ENCODE results near the gene CLSTN2.

GRCh38 chr3:140006331-140006730, 71.3 kb downstream of the CLSTN2 start:
- TF ChIP-seq, protein P1, sequence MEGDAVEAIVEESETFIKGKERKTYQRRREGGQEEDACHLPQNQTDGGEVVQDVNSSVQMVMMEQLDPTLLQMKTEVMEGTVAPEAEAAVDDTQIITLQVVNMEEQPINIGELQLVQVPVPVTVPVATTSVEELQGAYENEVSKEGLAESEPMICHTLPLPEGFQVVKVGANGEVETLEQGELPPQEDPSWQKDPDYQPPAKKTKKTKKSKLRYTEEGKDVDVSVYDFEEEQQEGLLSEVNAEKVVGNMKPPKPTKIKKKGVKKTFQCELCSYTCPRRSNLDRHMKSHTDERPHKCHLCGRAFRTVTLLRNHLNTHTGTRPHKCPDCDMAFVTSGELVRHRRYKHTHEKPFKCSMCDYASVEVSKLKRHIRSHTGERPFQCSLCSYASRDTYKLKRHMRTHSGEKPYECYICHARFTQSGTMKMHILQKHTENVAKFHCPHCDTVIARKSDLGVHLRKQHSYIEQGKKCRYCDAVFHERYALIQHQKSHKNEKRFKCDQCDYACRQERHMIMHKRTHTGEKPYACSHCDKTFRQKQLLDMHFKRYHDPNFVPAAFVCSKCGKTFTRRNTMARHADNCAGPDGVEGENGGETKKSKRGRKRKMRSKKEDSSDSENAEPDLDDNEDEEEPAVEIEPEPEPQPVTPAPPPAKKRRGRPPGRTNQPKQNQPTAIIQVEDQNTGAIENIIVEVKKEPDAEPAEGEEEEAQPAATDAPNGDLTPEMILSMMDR (IDR thresholded peaks at IDR 0.05), result no peak
- no peak for TF ChIP-seq POLR2A (IDR thresholded peaks at IDR 0.05)
